Midbrain (tissue), 1 donor: Measurements from ENCODE around the gene PTPRN2.
"Not testable (repeated sequence)": the region's sequence is repeated elsewhere in the genome, so short reads cannot be mapped to it uniquely, and the experiment has no call there.

Experiments used
- DNase-seq: peaks from one replicate; lab custom pipeline; 2025; lab: John Stamatoyannopoulos, UW

PTPRN2 gene

GRCh38 chr7:157676001-157676400 is 911.6 kb downstream of the PTPRN2 start:
- no peak for DNase-seq

- no peak for DNase-seq
These were observed 912.1 kb downstream of the PTPRN2 start for GRCh38 chr7:157675427-157675927.

- DNase-seq, result no peak
These were observed 912.8 kb downstream of the PTPRN2 start for GRCh38 chr7:157674715-157675426.

- DNase-seq, result no peak
These were observed 913.5 kb downstream of the PTPRN2 start for GRCh38 chr7:157674027-157674714.

- DNase-seq, result no peak
These were observed 914.0 kb downstream of the PTPRN2 start for GRCh38 chr7:157673573-157673972.

GRCh38 chr7:157671358-157672255 is 916.0 kb downstream of the PTPRN2 start:
- DNase-seq, result no peak

GRCh38 chr7:157670490-157671357 is 916.9 kb downstream of the PTPRN2 start:
- DNase-seq, result no peak

DNA sequence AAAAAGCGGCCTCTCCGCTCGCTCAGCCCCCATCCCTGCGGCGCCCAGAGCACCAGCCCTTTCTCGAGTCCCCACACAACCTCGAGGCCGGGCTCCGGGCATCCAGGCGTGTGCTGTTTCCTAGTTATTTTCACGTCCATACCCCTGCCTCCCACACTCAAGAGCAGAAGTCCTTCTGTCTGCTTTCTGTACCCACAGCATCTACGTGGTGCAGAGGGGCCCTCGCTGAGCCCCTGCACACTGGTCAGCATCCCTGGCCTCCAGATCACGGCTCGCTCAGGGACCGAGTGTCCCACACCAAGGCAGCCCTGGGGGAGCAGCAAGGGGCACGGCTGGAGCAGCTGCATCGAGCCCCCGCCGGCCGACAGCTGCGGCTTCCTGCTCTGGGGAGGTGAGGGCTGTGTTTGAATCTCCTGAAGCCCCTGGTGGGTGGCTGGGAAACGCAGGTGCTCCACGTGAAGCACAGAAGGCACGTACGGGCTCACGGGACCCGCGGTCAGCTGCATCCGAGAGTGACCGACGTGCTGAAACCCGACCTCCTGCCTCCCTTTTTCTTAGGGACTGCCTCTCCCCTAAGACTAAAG is 917.8 kb downstream of the PTPRN2 start:
- no peak for DNase-seq

GRCh38 chr7:157668884-157669767 is 918.5 kb downstream of the PTPRN2 start:
- no peak for DNase-seq

- DNase-seq, result no peak
These were observed 919.3 kb downstream of the PTPRN2 start for GRCh38 chr7:157668221-157668883.

GRCh38 chr7:157667731-157668130 is 919.9 kb downstream of the PTPRN2 start:
- DNase-seq, result no peak

- no peak for DNase-seq
These were observed 920.4 kb downstream of the PTPRN2 start for GRCh38 chr7:157667261-157667660.

DNA sequence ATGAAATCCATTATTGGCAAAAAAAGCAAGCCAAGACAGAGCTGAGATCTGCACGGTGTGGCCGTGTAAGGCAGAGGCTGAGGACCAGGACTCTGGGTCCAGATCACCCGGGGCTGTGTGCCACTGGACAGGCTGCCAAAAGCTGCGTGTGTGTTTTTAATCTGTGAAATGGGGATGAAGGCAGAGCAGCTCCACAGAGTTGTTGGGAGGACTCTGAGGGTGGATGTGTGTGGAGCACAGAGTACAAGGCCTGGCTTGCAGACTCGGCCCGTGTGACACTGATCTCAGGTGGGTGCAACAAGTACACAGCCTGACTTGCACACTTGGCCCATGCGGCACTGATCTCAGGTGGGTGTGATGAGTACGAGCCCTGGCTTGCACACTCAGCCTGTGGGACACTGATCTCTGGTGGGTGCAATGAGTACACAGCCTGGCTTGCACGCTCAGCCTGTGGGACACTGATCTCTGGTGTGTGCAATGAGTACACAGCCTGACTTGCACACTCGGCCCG is 921.0 kb downstream of the PTPRN2 start:
- DNase-seq, result no peak

DNA sequence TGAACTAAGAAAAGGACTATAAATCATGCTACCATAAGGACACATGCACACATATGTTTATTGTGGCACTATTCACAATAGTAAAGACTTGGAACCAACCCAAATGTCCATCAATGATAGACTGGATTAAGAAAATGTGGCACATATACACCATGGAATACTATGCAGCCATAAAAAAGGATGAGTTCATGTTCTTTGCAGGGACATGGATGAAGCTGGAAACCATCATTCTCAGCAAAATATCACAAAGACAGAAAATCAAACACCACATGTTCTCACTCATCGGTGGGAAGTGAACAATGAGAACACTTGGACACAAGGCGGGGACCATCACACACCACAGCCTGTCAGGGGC is 922.0 kb downstream of the PTPRN2 start:
- not testable (repeated sequence) for DNase-seq

GRCh38 chr7:157664871-157665633 is 922.6 kb downstream of the PTPRN2 start:
- no peak for DNase-seq

GRCh38 chr7:157664034-157664433 is 923.6 kb downstream of the PTPRN2 start:
- no peak for DNase-seq

- no peak for DNase-seq
These were observed 924.5 kb downstream of the PTPRN2 start for GRCh38 chr7:157662981-157663716.
